Liver (tissue), 3 donors: ENCODE results near the gene RASEF.

ENCODE experiments used
- ATF3 ChIP-seq: IDR thresholded peaks from 2 replicates; pipeline ENCODE4 v1.6.1; 2016; ENCODE audit warnings: antibody characterized with exemption
- FOXA1 ChIP-seq: IDR thresholded peaks from 2 replicates; pipeline ENCODE4 v1.6.1; 2016; ENCODE audit warnings: antibody characterized with exemption
- RAD21 ChIP-seq, 2 donors: IDR thresholded peaks; 2 replicates each; pipeline ENCODE4 v1.6.1; 2016; ENCODE audit warnings: antibody characterized with exemption in 2 of 2, mild to moderate bottlenecking in 2 of 2
- YY1 ChIP-seq: IDR thresholded peaks from 2 replicates; pipeline ENCODE4 v1.6.1; 2016; ENCODE audit warnings: antibody characterized with exemption, mild to moderate bottlenecking
- ZBTB33 ChIP-seq: IDR thresholded peaks from 2 replicates; pipeline ENCODE4 v1.6.1; 2016; ENCODE audit warnings: antibody characterized with exemption
- TF ChIP-seq, protein P1 (sequence below): IDR thresholded peaks from 2 replicates; pipeline ENCODE4 v1.6.1; 2016; ENCODE audit warnings: antibody characterized with exemption, mild to moderate bottlenecking
- TF ChIP-seq, protein P2 (sequence below): fragments of 150-350 bp; IDR thresholded peaks from 2 replicates; pipeline ENCODE4 v1.5.1; 2017; ENCODE audit warnings: improper control_type of control experiment, low read depth, low read length; ENCODE audit not compliant: missing input control
- donor health status: healthy.
- donor health status: healthy.

DNA sequence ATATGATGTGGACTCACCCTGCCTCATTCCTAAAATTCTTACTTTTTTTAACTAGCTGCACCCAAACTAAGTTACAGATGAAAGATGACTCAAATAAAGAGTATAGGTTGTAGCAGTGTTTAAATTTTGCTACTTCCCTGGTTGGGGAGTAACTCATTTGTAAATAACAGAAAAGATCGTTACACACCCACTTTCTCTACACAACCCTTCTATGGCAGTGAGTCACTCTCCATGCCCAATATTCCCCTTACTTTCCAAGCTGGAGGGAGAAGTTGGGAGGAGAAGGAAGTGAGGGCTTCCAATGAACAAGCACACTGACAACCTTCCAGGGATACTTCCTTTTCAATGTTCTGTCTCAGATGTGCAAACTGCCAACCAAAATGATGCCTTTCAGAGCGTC is 1.9 kb downstream of the RASEF start:
- TF ChIP-seq, protein P1, sequence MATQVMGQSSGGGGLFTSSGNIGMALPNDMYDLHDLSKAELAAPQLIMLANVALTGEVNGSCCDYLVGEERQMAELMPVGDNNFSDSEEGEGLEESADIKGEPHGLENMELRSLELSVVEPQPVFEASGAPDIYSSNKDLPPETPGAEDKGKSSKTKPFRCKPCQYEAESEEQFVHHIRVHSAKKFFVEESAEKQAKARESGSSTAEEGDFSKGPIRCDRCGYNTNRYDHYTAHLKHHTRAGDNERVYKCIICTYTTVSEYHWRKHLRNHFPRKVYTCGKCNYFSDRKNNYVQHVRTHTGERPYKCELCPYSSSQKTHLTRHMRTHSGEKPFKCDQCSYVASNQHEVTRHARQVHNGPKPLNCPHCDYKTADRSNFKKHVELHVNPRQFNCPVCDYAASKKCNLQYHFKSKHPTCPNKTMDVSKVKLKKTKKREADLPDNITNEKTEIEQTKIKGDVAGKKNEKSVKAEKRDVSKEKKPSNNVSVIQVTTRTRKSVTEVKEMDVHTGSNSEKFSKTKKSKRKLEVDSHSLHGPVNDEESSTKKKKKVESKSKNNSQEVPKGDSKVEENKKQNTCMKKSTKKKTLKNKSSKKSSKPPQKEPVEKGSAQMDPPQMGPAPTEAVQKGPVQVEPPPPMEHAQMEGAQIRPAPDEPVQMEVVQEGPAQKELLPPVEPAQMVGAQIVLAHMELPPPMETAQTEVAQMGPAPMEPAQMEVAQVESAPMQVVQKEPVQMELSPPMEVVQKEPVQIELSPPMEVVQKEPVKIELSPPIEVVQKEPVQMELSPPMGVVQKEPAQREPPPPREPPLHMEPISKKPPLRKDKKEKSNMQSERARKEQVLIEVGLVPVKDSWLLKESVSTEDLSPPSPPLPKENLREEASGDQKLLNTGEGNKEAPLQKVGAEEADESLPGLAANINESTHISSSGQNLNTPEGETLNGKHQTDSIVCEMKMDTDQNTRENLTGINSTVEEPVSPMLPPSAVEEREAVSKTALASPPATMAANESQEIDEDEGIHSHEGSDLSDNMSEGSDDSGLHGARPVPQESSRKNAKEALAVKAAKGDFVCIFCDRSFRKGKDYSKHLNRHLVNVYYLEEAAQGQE = no peak
- TF ChIP-seq FOXA1 (no peak), YY1 (no peak), ATF3 (no peak), ZBTB33 (no peak), RAD21 (IDR thresholded peaks at IDR 0.05) (no peak)
- TF ChIP-seq, protein P2, sequence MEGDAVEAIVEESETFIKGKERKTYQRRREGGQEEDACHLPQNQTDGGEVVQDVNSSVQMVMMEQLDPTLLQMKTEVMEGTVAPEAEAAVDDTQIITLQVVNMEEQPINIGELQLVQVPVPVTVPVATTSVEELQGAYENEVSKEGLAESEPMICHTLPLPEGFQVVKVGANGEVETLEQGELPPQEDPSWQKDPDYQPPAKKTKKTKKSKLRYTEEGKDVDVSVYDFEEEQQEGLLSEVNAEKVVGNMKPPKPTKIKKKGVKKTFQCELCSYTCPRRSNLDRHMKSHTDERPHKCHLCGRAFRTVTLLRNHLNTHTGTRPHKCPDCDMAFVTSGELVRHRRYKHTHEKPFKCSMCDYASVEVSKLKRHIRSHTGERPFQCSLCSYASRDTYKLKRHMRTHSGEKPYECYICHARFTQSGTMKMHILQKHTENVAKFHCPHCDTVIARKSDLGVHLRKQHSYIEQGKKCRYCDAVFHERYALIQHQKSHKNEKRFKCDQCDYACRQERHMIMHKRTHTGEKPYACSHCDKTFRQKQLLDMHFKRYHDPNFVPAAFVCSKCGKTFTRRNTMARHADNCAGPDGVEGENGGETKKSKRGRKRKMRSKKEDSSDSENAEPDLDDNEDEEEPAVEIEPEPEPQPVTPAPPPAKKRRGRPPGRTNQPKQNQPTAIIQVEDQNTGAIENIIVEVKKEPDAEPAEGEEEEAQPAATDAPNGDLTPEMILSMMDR = no peak
